Transverse colon (tissue), 3 donors: ENCODE measurements around the gene CDC42BPG.
A peak's percentile ranks its signal among the peaks of the same experiment; 100 is the strongest.

Experiments used
- CTCF ChIP-seq, 5 experiments: fragments of 200-600 bp in 3 of 5; fragments of 450-650 bp in 2 of 5; sonication (generic) in 3 of 5; IDR thresholded peaks; 1 replicate in 2 of 5; 2 replicates in 3 of 5; pipeline ENCODE4 v1.5.1; 2016 to 2017; ENCODE audit warnings: antibody characterized with exemption in 5 of 5, inconsistent platforms in 3 of 5, mild to moderate bottlenecking in 2 of 5, moderate library complexity in 1 of 5
- EP300 ChIP-seq: sonication (generic); formaldehyde crosslinking; IDR thresholded peaks from one replicate; pipeline ENCODE4 v1.6.1; 2017; ENCODE audit warnings: antibody characterized with exemption, low read depth
- POLR2A ChIP-seq: fragments of 450-650 bp; IDR thresholded peaks from one replicate; pipeline ENCODE4 v1.6.1; 2016; ENCODE audit warnings: antibody characterized with exemption, mild to moderate bottlenecking, moderate library complexity

GRCh38 chr11:64887757-64888405, 43.4 kb upstream of the CDC42BPG start:
- peak; percentile 98 to 99 (median 99) for TF ChIP-seq CTCF (IDR thresholded peaks at IDR 0.05)
- TF ChIP-seq POLR2A = peak; percentile 86
- TF ChIP-seq EP300 = no peak
